Glomerular endothelial cell (primary cell): Measurements from ENCODE around the gene RLF. TPM values are rescaled to one million over a fixed set of nuclear protein-coding genes. Genes with fewer than 3 reads are reported as not detected.
"Not testable (repeated sequence)": the region's sequence is repeated elsewhere in the genome, so short reads cannot be mapped to it uniquely, and the experiment has no call there.

ENCODE experiments used
- DNase-seq: peaks from one replicate; pipeline ENCODE4 v3.0.0-alpha.2; 2011; ENCODE audit warnings: low read depth, low spot score; ENCODE audit errors: extremely low read depth
- total RNA-seq: library from RNA; depleted of rRNA; stranded (reverse); fragments of >200 nt; gene quantifications from 2 replicates; pipeline ENCODE4 v1.2.3, GENCODE V29; 2015

Gene RLF
- total RNA-seq, 1 donor from 2014 or later, result 11.4 TPM

DNA sequence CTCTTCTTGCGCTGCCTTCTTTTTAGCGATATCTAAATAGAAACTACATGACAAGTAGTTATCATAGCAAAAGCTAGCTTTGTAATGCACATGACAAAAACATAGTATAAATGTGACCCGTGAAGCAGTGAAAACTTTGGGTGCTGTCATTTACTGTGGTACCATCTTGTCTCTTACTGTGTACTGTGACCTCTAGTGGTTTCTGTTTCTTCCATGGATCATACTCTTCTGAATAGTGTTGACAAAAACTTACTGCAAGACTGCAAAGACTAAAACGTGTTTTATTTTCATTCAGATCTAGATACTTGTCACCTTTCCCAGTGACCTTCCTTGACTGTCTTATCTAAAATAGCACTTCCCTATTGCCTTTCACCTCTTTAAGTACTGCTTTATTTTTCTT lies 6.1 kb downstream of the RLF start:
- DNase-seq, result no peak

DNA sequence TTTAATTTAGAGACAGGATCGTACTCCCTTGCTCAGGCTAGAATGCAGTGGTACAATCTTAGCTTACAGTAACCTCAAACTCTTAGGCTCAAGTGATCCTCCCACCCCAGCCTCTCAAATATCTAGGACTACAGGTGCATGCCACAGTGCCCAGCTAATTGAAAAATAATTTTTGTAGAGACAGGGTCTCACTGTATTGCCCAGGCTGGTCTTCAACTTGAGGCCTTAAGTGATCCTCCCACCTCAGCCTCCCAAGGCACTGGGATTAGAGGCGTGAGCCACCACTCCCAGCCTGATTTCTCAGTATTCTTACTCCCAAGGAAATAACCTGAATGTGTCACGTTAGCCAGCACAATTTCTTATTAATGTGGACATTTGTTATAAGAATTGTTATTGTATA lies 9.8 kb downstream of the RLF start:
- DNase-seq, result no peak

DNA sequence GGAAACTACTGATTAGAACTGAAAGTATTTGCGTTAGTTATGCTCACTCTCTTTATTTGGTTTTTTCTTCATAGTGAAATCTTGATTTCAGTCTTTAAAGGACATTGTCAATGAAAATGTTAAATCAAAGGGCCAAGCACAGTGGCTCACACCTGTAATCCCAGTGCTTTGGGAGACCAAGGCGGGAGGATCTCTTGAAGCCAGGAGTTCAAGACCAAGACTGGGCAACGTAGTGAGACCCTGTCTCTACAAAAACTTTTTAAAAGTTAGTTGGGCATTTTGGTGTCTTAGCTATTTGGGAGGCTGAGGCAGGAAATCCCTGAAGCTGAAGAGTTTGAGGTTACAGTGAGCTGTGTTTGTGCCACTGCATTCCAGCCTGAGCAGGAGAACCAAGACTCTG lies 13.6 kb downstream of the RLF start:
- DNase-seq, result no peak

DNA sequence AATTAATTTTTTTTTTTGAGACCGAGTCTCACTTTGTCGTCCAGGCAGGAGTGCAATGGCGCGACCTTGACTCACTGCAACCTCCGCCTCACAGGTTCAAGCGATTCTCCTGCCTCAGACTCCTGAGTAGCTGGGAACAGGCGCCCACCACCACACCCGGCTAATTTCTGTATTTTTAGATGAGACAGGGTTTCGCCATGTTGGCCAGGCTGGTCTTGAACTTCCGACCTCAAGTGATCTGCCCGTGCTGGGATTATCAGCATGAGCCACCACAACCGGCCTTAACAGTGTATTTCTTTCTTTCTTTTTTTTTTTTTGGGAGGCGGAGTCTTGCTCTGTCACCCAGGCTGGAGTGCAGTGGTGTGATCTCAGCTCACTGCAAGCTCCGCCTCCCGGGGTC lies 15.8 kb downstream of the RLF start:
- DNase-seq, result not testable (repeated sequence)

DNA sequence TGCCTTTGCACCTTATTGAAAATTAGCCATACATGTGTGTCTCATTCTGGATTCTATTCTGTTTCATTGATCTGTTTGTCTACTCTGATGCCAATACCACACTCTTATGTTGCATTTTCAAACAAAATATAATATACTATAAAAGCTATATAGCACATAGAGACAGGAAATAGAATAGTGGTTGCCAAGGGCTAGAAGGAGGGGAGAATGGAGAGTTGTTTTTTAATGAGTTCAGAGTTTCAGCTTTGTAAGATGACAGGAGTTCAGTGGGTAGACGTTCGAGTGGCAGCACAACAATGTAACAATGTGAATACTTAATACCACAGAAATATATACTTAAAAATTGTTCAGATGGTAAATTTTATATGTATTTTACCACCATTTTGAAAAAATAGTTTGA lies 17.0 kb downstream of the RLF start:
- DNase-seq, result no peak

DNA sequence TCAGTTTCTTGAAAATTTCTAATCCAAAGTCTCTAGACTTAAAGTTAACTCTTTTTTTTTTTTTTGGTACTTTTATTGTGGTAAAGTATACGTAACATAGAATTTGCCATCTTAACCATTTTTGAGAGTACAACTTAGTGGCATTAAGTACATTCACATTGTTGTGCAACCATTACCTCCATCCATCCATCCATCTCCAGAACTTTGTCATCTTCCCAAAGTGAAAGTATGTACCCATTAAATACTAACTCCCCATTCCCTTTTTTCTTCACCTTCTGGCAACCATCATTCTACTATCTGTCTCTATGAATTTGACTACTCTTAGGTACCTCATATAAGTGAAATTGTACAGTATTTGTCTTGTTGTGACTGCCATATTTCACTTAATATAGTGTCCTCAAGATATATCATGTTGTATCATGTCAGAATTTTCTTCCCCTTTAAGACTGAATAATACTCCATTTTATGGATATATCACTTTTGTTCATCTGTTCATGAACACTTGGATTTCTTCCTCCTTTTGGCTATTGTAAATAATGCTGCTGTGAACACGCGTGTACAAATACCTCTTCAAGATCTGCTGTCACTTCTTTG lies 18.4 kb downstream of the RLF start:
- DNase-seq, result no peak

DNA sequence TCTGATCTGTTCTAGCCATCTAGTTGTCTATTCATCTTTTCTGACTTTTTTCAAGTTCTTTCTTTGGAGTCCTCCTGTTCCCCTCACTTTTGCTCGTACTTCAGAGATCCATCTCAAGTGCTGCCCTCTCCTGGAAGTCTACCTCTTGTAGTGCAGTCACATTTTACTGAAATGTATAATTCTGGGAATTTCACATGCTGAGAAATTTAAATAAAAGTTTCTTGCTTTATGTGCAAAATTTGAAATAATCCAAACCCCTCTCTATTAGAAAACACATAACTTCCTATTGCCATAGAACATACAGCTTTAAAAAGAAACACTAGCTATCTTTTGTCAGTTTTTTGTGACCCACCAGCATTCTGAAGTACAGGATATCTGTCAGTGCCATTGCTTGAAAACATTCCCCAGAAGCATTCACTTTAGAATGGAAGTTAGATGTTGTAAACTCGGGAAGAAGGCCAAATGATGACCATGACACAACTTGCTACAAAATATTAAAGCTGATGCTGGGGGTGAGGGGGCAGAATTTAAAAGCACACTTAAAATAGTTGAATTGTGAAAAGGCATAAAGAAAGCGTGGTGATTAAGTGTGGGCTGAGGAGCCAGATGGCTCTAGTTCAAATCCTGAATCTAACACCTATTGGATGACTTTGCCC lies 22.0 kb downstream of the RLF start:
- no peak for DNase-seq

DNA sequence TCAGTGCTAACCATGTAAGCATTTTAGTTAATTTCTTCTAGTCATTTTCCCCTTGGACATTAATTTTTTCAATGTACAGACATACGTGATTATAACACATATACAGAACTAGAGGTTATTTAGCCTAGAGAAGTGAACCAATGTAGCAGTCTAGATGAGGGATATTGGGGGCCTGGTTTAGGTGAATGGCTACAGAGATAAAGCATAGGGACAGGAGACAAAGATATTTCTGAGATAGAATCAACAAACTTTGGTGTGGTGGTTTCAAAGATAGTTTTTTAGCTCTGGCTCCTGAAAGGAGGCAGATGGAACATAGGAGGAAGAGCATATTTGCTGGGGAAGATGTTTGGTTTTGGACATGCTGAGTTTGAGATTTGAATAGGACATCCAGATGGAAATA lies 23.0 kb downstream of the RLF start:
- DNase-seq, result no peak

DNA sequence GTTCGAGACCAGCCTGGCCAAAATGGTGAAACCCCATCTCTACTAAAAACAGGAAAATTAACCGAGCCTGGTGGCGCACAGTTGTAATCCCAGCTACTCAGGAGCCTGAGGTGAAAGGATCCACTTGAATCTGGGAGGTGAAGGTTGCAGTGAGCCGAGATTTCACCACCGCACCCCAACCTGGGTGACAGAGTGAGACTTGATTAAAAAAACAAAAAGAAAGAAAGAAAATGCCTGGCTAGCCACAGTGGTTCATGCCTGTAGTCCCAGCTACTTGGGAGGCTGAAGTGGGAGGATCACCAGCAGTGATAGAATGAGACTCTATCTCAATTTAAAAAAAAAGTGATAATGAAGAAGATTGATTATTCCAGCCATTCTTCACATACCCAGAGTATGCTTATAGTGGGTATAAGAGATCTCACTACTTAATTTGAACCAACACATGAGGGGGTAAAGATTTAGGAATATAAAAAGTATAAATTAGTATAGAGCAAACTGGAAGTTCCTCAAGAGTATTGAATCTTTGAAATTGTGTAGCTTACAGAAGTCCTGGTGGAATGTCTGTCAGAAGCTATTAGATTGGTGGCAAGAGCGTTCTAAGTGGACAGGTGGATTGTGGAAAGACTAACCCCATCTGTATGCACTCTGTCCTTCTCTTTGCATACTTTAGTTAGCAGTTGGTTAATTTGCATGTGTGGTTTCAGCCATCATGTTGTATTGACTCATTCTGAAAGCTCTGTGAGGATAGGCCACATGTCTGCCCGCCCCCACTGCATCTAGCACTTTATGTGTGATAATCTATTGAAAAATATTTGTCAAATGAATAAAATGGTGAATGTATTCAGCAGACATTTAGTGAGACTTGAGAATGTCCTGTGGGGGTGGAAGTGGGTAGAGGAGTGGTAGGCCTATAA lies 25.0 kb downstream of the RLF start:
- no peak for DNase-seq

DNA sequence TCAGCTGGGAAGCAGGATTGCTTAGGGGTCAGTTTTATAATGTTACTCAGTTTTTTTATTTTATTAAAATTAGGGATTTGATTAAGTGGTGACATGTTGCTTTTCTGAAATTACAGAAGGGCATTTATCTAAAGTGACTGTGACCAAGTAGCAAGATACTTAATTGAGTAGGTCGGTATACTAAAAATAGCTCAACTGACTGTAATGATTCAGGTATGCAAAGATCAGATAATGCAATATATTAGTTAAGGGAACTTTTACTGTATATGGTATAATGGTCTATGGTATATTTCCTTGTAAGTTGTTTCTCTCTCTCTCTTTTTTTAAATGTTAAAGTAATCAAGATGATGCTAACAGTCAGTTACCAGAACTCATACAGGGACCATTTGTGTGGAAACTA lies 26.2 kb downstream of the RLF start:
- no peak for DNase-seq

DNA sequence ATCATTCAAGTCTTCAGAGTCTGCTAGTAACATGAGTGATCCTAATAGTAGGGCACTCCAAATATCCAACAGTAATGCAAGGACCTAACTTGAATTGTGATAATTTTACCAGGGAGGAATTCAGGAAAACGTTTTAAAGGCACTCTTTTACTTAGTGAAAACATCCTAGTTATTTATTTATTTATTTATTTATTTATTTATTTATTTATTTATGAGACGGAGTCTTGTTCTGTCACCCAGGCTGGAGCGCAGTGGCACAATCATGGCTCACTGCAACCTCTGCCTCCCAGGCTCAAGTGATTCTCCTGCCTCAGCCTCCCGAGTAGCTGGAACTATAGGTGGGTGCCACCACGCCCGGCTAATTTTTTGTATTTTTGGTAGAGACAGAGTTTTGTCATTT lies 33.5 kb downstream of the RLF start:
- not testable (repeated sequence) for DNase-seq

DNA sequence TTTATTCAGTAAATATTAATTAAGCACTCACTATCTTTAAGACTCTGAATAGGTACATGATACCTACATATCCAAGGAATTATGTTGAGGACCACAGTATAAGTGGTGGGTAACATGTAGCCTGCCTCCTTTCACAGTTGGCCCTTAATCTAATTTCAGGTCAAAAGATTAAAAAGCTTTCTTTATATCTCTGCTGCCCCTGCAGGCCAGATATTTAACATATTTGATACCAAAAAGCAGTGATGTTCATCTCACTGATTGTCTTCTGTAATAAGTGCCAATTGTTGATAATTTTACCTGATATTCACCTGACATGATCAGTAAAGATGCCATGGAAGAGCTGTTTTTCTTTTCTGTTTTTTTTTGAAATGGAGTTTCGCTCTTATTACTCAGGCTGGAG lies 36.5 kb downstream of the RLF start:
- no peak for DNase-seq

DNA sequence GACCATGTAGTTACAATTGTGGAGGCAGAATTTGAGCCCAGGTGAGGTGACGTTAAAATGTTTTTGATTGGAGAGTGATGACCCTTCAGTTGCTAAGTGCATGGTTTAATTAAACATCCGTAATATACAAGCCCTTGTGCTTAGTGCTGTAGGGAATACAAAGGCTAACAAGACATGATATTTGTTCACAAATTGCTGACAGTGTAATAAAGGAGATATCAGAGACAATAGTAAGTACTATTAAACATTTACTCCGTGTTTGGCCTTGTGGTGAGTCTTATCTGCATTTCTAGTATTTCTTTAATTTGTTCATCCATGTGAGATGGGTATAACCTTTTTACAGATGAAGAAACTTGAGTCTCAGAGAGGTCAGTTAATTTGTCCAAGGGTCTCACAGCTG lies 37.9 kb downstream of the RLF start:
- no peak for DNase-seq

DNA sequence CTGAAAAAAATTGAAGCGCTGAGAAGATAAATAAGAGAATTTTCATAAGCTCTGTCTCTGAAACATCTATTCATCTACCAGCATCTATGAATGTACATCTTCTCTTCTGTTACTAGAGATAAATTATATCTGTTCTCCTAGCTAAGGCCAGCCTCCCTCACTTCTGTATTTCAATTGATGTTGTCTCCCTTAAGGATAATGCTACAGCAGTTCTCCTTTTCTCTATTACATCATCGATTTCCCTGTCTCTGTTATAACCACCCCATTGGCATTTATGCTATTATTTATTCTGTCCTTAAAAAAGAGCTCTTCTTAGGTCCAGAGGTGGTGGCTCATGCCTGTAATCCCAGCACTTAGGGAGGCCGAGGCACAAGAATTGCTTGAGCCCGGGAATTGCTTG lies 43.7 kb downstream of the RLF start:
- no peak for DNase-seq

DNA sequence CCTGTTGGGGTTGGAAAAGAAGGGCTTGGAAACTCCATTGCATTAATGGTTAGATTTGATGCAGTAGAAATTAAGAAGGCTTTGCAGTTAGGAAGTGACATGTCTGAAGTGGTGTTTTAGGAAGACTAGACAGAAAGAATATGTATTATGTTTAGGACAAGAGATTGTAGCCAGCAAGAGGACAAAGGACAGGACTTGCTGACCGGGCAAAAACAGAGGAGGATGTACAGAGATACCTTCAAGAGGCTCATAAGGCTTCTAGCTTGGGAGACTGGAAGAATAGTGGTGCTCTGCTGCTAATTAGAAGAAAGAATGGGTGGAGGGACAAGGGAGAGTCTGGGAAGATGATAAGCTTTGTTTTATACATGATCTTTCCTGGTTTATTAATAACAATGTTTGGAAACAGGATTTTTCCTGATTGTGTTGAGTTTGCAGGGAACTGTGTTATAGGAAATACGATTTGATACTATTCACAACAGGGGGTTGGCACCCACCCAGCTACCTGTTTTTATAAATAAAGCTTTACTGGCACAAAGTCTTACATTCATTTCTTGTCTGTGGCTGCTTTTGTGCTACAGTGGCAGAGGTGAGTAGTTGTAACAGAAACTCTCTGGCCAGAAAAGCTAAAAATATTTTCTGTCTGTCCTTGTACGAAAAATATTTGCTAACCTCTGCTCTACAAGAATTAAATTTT lies 49.5 kb downstream of the RLF start:
- DNase-seq, result no peak

DNA sequence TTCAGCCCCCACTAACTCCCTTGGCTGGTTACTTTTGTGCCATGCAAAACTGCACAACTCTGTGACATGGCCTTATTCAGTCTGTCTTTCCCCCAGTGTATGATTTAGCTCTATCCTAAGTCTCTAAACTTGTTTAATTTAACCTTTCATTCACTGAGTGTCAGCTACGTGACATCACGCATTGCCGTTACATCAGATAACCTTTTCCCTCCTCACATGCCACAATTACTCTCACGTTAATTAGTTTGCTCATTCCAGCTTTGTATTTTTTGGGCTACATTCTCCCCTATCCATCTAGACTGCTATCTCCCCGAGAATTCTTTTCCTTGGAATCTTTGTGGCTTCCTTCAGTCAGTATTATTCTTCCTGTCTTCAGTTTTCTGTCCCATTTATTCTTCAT lies 57.1 kb downstream of the RLF start:
- no peak for DNase-seq

DNA sequence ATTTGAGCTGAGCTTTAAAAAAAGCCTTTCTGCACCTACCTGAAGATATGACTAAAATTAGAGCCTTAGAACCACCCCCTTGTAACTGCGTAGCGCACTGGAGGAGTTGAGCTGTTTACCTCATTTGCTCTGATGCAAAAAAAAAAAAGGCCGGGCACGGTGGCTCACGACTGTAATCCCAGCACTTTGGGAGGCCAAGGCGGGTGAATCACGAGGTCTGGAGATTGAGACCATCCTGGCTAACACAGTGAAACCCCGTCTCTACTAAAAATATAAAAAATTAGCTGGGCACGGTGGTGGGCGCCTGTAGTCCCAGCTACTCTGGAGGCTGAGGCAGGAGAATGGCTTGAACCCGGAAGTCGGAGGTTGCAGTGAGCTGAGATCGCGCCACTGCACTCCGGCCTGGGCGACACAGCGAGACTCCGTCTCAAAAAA lies 60.3 kb downstream of the RLF start:
- DNase-seq, result not testable (repeated sequence)

DNA sequence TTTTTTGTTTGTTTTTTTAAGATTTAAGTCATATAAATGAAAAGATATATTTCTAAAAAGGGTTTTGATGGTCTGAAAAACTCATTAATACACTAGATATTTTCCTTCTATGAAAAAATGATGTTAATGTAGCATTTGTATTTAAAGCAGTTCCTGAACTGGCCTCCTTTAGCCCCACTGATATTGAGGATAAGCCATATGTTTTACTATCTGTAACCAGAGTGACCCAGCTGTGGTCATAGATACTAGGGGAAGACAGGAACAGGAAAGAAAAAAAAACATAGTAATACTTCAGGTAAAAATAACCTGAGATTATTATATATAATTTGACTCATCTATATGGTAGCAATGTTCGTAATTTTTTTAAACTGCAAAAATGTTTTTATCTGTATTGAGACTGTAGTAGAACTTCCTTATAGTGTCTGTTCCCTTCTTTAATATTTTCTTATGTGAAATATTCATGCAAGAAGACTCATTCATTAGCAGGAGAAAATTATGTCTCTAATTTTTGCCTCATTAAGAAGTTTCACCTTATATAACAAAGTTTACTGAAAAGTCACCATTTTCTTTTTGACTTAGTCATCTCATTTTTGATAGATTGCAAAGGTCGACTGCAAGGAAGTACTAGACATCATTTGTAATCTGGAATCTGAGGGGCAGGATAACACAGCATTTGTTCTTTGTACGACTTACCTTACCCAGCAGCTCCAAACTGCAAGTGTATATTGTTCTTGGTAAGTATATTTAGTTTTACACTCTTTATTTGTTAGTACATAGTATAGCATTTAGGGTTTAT lies 61.0 kb downstream of the RLF start:
- no peak for DNase-seq

DNA sequence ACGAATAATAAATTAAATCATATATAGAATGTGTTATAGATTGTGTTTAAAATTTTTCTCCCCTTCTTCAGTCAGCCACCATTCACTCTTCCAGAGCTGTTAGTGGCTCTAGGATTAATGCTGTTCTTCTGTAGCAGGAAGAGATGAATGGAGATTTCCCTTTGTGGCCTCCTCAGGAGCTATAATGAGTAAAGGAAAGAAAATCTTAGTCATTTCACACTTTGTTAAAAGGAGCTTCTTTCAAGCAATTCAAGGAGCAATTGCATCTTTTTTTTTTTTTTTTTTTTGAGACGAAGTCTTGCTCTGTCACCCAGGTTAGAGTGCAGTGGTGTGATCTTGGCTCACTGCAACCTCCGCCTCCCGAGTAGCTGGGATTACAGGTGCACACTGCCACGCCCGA lies 62.9 kb downstream of the RLF start:
- no peak for DNase-seq

DNA sequence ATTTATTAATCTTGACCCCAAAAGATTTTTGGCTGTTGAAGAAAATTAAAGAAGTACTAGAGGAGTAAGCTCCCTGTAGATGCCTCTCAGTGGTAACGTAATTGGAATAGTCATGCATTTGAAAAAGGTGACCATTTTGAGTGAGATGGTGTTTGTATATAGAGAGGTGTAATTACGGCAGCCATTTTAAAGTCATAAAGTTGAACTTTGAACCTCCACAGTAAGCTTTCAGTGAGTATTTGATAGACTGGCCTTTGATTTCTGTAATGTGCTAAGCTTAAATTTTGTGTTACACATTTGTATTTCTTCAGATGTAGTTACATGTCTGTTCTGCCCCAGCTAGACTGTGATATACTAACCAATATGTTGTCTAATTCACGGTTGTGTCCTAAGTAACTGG lies 65.0 kb downstream of the RLF start:
- no peak for DNase-seq

DNA sequence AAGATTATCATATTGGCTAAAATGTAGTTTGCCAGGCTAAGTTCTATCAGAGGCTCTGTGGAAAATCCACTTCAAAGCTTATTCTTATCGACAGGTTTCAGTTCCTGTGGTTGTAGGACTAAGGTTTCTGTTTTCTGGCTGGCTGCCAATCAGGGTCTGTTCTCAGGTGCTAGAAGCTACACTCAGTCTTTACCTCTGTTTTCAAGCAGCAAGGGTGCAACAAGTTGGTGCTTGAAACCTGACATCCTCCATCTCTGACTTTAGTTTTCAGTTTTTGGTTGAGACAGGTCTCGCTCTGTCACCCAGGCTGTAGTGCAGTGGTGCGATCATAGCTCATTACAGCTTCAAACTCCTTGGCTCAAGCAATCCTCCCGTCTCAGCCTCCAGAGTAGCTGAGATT lies 71.3 kb downstream of the RLF start:
- DNase-seq, result no peak
